H7 (cell line): Measurements from ENCODE around the gene E2F4. TPM values are rescaled to one million over a fixed set of nuclear protein-coding genes. Genes with fewer than 3 reads are reported as not detected.

Source experiments
- DNase-seq: peaks from one replicate; pipeline ENCODE4 v3.0.0; 2012
- H3K27me3 ChIP-seq: 2 replicates; pipeline ENCODE4 v1.6.0; 2011; ENCODE audit warnings: mild to moderate bottlenecking, low read length; ENCODE audit not compliant: control insufficient read depth, insufficient read depth
- H3K36me3 ChIP-seq: replicated peaks from 2 replicates; pipeline ENCODE4 v1.5.1; 2011; ENCODE audit warnings: low read length; ENCODE audit not compliant: control insufficient read depth, insufficient read depth
- H3K4me3 ChIP-seq: 2 replicates; pipeline ENCODE4 v1.5.1; 2011; ENCODE audit warnings: low read depth, mild to moderate bottlenecking, control low read depth, low read length, moderate library complexity; ENCODE audit not compliant: insufficient read depth
- total RNA-seq: library from RNA; depleted of rRNA; stranded (reverse); fragments of >200 nt; shearing (Covaris generic); gene quantifications from 2 replicates; pipeline ENCODE4 v1.2.3, GENCODE V29; 2014

Gene E2F4
- total RNA-seq, 1 experiment from 2014 or later, result 117 TPM

DNA sequence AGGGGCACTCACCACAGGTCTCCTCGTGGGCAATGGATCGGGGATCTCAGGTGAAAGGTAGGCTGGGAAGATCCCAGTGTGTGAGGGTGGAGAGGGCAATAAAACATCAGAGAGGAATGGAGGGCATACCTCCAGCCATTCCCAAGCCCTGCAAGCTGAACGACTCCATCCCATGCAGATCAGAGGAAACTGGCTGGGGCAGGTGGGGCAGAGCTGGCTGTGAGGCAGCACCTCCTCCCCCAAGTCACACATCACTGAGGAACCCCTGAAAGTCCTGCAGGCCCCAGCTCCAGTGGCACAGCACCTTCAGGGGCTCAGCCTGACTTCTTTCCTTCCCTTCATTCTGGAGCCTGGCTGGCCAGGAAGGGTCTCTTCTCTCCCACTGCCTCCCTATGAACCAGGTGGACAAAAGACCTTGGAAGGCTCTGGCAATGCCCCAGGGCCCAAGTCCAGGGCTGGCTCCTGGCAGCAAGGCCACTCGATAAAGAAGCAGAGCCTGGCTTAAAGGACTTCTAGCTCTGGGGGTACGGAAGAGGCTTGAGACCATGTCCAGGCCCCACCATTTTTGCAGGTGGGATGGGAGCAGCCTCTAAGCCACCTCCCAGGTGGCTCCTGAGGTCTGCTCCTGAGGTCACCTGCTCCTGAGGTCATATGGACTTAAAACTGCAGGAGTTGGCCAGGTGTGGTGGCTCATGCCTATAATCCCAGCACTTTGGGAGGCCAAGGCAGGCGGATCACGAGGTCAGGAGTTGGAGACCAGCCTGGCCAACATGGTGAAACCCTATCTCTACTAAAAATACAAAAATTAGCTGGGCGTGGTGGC, 21.5 kb downstream of the E2F4 start:
- Histone ChIP-seq H3K36me3 (no peaks in the 10 kb centered on the region), H3K4me3 (no peak overlapping the region), H3K27me3 (no peaks in the 10 kb centered on the region; the same call in 1 of the 2 replicates)
- no peak for DNase-seq

DNA sequence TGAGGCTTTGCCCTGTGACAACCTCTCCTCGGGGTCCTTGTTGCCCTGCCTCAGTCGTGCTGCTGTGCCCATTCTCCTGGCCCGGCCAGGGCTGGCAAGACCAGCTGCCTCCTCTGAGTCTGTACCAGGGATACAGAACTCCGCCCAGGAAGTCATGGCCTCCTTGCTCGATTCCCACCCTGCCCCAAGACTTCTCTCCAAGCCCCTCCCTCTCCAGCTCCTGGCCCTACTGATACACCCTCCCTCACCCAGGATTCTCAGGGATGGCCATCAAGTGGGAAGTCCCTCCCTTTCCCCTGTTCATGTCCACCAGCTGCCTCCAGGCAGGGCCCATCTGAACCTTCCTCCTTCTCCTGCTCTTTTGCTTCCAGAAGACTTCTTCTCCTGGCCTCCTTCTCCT, 23.8 kb downstream of the E2F4 start:
- Histone ChIP-seq H3K27me3 (no peaks in the 10 kb centered on the region; the same call in 1 of the 2 replicates), H3K4me3 (no peak overlapping the region), H3K36me3 (no peaks in the 10 kb centered on the region)
- DNase-seq, result peak; percentile 74

DNA sequence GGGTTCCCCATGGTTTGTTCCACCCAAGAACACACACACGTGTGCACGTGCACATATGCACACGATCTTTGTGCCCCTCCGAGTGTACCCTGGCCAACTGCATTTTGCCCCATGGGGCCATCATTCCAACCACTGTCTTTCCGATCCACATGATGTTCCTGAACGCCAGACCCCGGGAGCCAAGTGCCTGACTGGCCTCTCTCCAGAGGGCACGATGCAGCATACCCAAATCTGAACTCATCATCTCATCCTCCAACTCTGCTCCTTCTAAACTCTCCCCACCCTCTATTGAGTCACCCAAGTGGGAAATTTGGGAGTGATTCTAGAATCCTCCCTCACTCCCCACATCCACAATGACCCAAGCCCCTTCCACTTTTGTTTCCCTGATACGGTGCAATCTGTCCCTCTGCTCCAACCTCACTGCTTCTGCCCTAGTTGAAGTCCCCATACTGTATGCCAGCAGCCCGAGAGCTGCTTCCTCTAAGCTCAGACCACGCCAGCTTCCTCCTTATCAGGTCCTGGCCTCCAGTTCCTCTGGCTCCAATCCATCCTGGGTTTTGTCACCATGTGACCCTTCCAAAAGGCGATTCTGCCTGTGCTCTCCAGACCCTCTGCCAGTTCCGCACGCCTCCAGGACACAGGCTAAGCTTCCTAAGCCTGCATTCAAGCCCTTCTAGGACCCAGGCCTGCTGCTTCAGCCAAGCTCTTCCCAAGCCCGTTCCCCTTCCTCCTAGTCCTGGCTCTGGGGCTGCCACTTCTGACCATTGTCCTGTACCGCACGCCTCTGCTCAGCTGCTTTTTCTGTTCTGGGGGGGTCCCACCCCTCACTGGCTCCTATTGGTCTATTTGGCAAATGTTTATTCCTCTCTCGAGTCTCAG, 24.9 kb downstream of the E2F4 start:
- Histone ChIP-seq H3K36me3 (no peaks in the 10 kb centered on the region), H3K27me3 (no peaks in the 10 kb centered on the region; the same call in 1 of the 2 replicates), H3K4me3 (no peak overlapping the region)
- no peak for DNase-seq

DNA sequence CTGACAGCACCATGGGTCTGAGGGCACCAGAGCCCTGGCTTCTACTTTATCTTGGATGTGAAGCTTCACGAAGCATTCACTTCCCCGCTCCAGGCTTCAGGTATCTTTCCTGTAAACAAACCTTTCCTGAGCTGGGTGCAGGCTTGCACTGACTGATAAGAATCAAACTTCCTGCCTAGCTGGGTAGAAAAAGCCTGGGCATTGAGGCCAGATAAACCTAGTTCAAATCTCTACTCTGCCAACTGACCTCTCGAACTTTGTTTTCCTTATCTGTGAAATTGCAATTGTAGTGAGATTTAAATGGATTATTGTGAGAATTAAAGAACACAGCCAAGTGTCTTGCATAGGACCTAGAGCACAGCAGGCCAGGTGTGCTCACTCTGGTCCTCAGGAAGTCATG, 32.0 kb downstream of the E2F4 start:
- H3K27me3 ChIP-seq, result no peaks in the 10 kb centered on the region
- no peak overlapping the region for H3K4me3 ChIP-seq
- DNase-seq, result no peak
- peaks cover 6% of the 10 kb centered on the region for H3K36me3 ChIP-seq

DNA sequence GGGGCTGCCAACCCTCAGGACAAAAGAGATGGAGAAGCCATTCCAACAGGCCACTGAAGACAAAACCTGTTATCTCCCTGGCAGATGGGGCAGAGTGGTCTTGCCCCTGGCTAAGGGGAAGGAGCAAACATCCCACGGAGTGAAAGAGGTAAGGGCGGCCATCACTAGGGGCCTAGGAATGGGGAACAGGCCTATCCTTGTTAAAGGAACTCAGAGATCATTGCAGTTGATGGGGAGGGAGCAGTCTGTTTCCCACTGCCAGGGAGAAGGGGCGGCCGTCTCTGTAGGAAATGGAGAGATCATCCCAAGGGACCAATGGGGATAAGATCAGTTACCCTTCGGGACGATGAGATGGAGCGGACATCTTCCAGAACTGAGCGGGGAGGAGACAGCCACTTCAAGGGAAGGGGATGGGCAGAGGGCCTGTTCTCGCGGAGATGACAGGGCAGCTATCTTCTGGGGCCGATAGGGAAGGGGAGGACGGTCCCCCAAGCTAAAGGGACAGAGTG, 34.4 kb downstream of the E2F4 start:
- H3K36me3 ChIP-seq, result peaks cover 24% of the 10 kb centered on the region
- DNase-seq, result no peak
- H3K4me3 ChIP-seq, result peak overlapping the region; percentile 87
- no peaks in the 10 kb centered on the region for H3K27me3 ChIP-seq

DNA sequence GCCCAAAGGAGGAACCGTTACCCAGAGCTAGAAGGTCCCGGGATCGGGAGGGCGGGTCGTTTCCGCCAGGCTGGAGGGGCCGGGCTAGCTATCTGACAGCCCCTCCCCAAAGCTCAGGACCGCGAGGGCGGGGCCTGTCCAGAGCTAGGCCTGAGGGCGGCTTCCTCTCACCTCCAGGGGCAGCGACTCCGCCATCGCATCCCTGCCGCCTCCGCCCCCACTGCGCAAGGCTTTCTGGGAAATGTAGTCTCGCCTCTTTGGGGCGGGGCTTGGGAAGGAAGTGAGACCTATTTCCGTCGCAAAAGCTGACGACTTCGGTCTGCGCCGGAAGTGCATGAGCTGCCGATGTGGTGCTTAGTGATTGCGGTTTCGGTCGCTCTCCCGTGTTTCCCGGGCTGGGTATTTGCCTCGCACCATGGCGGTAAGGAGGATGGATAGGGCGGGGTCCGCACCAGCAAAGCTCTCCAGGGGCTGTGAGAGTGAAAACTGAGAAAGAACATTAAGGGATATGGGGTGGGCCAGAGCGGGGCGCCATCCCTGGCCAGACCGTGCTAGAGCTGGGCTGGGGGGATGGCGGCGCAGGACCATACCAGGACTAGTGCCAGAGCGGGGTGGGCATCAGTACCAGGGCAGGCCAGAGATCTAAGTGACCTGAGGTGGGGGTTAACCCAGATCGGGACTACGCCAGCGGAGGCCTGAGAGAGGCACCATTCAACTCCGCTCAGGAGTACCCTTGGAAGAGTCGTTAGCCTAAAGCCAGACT, 35.0 kb downstream of the E2F4 start, which contains the start of gene TMEM208:
Gene TMEM208, plus strand, starts transcription at position 327 of the 763 bp plus-strand sequence. Its CDS starts 89 bp downstream, at position 416.
- H3K27me3 ChIP-seq, result no peaks in the 10 kb centered on the region
- DNase-seq, result peak; percentile 100
- peaks cover 28% of the 10 kb centered on the region for H3K36me3 ChIP-seq
- peak within 1 kb of the TSS; percentile 87 for H3K4me3 ChIP-seq

DNA sequence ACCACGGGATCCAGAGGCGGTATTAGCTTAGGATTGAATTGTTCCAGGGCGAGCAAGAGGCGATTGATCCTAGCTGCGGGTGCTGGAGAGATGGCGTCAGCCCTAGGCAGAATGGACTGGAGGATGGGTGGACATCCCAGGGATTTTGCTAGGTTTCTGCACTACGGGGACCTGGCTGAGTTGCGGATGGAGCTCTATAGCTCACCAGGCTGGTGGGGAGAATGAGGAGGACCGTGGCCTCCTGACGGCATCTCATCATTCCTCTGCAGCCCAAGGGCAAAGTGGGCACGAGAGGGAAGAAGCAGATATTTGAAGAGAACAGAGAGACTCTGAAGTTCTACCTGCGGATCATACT, 35.6 kb downstream of the E2F4 start:
- Histone ChIP-seq H3K27me3 (no peaks in the 10 kb centered on the region), H3K4me3 (peak overlapping the region; percentile 87), H3K36me3 (peaks cover 28% of the 10 kb centered on the region)
- DNase-seq, result no peak

DNA sequence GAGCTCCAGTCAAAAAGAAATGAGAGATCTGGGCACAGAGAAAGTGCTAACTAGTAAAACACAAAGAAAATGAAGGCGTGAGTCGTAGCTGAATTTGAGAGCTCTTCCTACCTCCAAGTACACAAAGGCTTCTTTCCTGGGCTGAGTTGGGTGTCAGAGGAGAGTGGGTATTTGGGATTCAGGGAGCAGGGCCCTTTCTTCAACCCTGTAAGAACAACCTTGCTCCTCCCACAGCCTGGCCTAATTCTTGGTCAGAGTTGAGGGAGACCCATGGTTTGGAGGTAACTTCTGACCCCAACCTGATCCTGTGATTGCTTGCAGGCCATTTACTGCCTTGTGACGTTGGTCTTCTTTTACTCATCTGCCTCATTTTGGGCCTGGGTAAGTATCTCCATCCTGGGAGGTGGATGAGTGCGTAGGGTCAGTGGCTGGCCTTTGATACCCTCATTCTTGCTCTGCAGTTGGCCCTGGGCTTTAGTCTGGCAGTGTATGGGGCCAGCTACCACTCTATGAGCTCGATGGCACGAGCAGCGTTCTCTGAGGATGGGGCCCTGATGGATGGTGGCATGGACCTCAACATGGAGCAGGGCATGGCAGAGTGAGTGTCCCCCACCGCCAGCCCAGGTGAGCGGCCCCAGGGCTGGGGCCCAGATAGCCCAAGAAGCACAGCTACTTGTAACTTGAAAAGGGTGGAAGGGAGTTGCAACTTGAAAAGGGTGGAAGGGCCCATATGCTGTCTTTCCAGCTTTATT, 36.3 kb downstream of the E2F4 start:
- H3K36me3 ChIP-seq, result peaks cover 28% of the 10 kb centered on the region
- DNase-seq, result no peak
- peak overlapping the region; percentile 87; the same call in 1 of the 2 replicates for H3K4me3 ChIP-seq
- H3K27me3 ChIP-seq, result no peaks in the 10 kb centered on the region

DNA sequence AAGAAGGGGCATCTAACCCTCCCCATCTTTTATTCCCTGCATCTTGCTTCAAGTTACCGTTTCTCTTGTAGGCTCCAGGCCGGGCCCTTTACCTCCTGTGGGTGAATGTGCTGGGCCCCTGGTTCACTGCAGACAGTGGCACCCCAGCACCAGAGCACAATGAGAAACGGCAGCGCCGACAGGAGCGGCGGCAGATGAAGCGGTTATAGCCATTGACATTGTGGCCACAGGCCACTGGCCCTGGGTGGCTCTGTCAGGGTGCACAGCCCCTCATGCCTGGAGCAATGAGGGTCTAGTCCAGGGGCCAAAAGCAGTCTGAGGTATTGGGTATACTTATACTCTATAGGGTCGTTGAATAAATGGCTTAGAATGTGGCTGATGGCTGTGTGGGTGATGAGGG, 37.0 kb downstream of the E2F4 start:
- H3K27me3 ChIP-seq, result no peaks in the 10 kb centered on the region
- H3K4me3 ChIP-seq, result no peak overlapping the region
- peaks cover 30% of the 10 kb centered on the region for H3K36me3 ChIP-seq
- DNase-seq, result no peak

DNA sequence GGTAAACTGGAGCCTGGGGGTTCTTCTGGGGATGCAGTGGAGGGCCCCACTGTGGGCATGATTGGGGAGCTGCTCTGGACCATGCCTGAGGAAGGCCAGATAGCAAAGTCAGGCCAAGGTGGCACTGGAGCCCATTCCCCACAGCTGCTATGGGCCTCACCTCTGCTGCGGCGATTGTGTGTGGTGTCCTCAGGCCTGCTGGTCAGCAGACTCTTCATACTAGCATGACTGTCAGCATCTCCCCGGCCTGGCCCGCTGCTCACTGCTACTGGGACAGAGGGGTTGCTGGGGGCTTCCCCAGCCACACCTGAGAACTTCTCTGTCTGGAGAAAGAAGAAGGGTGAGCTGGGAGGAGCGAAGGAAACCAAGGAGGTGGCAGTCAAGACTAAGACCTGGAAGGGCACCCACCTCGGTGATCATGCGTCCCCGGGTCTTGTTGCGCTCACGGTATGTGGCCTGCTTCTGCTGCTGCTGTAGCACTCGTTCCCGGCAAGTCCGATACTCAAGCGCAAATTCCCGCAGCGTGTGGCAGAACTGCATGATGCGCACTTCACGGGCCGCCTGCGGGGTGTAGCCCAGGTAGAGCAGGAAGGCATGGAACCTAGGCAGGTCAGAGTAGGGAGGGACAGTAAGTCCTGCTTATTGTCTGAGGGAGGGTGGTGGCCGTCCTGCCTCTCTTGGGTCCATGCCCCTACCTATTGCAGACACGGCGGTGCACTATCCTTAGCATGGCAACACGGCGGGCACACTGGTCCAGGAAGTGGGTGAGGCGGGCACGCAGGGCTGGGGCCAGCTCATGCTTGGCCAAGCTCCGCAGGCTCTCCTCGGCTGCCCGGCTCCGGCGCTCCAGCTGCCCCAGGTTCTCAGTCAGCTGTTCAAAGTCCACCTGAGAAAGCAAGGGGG, 38.2 kb downstream of the E2F4 start:
- DNase-seq, result no peak
- Histone ChIP-seq H3K36me3 (peaks cover 37% of the 10 kb centered on the region), H3K27me3 (no peaks in the 10 kb centered on the region), H3K4me3 (no peak overlapping the region)

DNA sequence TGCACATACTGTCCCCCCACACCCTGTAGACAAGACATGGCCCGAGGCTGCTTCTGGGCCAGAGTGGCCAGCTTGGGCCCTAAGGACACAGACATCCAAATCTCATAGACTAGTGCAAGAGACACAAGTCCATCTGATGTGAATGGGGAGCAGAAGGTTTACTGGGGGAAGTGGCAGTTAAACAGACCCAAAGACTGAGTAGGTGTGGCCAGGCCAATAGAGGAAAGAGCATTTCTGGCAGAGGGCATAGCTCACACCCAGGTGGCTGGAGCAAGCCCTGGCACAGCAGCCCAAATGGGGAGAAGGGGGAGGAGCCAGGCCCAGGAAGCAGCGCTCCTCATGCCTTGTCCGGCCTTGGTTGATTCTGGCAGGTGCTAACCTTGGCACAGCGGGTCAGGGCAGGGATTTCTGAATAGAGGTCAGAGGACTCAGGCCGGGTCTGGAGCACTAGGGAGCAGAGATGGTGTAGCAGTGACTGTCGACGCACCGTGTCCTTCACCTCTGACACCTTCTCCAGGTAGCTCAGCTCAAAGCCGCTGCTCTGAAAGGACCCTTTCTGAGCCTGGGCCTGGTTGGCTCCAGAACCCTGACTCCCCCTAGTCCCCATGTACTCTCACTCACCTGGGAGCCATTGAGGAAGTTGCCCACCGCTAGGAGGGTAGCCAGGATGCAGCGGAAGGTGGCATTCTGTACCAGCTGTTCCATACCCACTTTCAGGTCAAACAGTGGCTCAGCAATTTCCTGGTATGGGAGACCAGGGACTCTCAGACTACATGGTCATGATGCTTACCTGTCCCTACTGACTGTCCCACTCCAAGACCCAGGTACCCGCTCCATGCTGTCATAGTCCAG, 39.1 kb downstream of the E2F4 start:
- no peak for DNase-seq
- Histone ChIP-seq H3K27me3 (no peaks in the 10 kb centered on the region), H3K4me3 (no peak overlapping the region), H3K36me3 (peaks cover 41% of the 10 kb centered on the region)

DNA sequence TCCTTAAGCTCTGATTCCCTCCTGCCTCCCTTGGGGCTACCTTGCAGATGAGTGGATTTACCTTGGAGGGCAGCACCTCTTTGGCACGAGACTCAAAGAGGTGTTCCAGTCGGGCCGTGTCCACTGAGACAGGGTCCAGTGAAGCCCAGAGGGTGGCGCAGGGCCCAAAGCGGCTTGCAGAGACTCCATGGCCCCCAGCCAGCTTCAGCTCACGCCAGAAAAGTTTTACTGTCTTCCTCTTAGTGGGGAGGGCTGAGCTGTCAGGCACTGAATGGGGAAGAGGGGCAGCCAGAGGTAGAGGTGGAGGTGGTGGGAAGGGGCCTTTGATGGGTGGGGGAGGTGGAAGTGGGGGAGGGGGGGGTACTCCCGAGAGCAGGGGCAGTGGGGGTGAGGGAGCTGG, 41.6 kb downstream of the E2F4 start:
- no peak for DNase-seq
- Histone ChIP-seq H3K27me3 (no peaks in the 10 kb centered on the region), H3K36me3 (peaks cover 46% of the 10 kb centered on the region), H3K4me3 (no peak overlapping the region)
